DOHH2 (cell line): ENCODE data around the gene GBX2.

Source experiments
- CTCF ChIP-seq: fragments of 200-600 bp; sonication (generic); IDR thresholded peaks from one replicate; pipeline ENCODE4 v1.5.1; 2014; ENCODE audit warnings: antibody characterized with exemption, mild to moderate bottlenecking, low read depth, low read length; ENCODE audit not compliant: poor library complexity, severe bottlenecking
- EZH2phosphoT487 ChIP-seq: fragments of 200-600 bp; sonication (generic); IDR thresholded peaks from 2 replicates; pipeline ENCODE4 v1.6.1; 2017; ENCODE audit warnings: borderline replicate concordance, mild to moderate bottlenecking, antibody characterized with exemption, low read length, moderate library complexity, mixed read lengths

- TF ChIP-seq CTCF (no peak), EZH2phosphoT487 (no peak)
Measured at GRCh38 chr2:236161531-236161930, 6.7 kb downstream of the GBX2 start.
